ENCODE results near the gene CAMKMT. TPM values are rescaled to one million over a fixed set of nuclear protein-coding genes. Genes with fewer than 3 reads are reported as not detected.

Gene CAMKMT
- total RNA-seq, 2 experiments from 2014 or later, result 25.7 to 27.4 TPM

- CTCF ChIA-PET (ENCODE audit: unreplicated experiment), result no interaction called here
- no peak overlapping the region for H3K4me3 ChIP-seq (ENCODE audit: low read depth, low read length, poor library complexity, severe bottlenecking)
- POLR2A ChIA-PET, result interaction anchor here (0.6 kb wide), 2 partner anchors 69 to 1995 kb away, joined by 3 read pairs; no protein-coding TSS in a partner anchor
Observed at GRCh38 chr2:44676379-44676778, 314.6 kb downstream of the CAMKMT start.

GRCh38 chr2:44679584-44679983 lies 317.8 kb downstream of the CAMKMT start:
- no TSS peak for BruUV-seq (replicated peaks)

More at GRCh38 chr2:44676379-44676778, 314.6 kb downstream of the CAMKMT start:
- no peak overlapping the region for H3K27ac ChIP-seq (ENCODE audit: low read depth, low read length, poor library complexity, severe bottlenecking)
- no peaks in the 10 kb centered on the region for H3K36me3 ChIP-seq (ENCODE audit: insufficient read depth, low read length)
- peaks cover 7% of the 10 kb centered on the region for H3K4me1 ChIP-seq (ENCODE audit: insufficient read depth, low read length, poor library complexity, severe bottlenecking)
- TF ChIP-seq CTCF (conservative IDR thresholded peaks at IDR 0.05; ENCODE audit: low read length), result no peak
- no peak for TF ChIP-seq EZH2phosphoT487 (IDR thresholded peaks at IDR 0.05; ENCODE audit: borderline replicate concordance, low read depth, low read length)
- H2AFZ ChIP-seq (ENCODE audit: low read length), result no peak overlapping the region
- intact Hi-C loops (cut with micrococcal nuclease; ENCODE audit: unreplicated experiment), result no loop called here
- H3K9me3 ChIP-seq (ENCODE audit: low read length), result no peaks in the 10 kb centered on the region
- H3K9me2 ChIP-seq (ENCODE audit: insufficient read depth, low read length), result no peaks in the 10 kb centered on the region
- H4K20me1 ChIP-seq (ENCODE audit: insufficient read depth, low read length), result no peaks in the 10 kb centered on the region
- BruUV-seq (replicated peaks), result no TSS peak
- H3K4me2 ChIP-seq (ENCODE audit: low read length), result no peak overlapping the region
- DNase-seq (ENCODE audit: low spot score), result no peak
- H3K79me2 ChIP-seq (ENCODE audit: insufficient read depth, low read depth, low read length), result no peaks in the 10 kb centered on the region

More at GRCh38 chr2:44679584-44679983, 317.8 kb downstream of the CAMKMT start:
- Histone ChIP-seq H4K20me1 (ENCODE audit: insufficient read depth, low read length) (no peaks in the 10 kb centered on the region), H3K4me2 (ENCODE audit: low read length) (no peak overlapping the region), H3K79me2 (ENCODE audit: insufficient read depth, low read depth, low read length) (no peaks in the 10 kb centered on the region), H3K36me3 (ENCODE audit: insufficient read depth, low read length) (no peaks in the 10 kb centered on the region), H3K27ac (ENCODE audit: low read depth, low read length, poor library complexity, severe bottlenecking) (no peak overlapping the region), H3K4me1 (ENCODE audit: insufficient read depth, low read length, poor library complexity, severe bottlenecking) (peaks cover 2% of the 10 kb centered on the region), H3K9me2 (ENCODE audit: insufficient read depth, low read length) (no peaks in the 10 kb centered on the region), H3K9me3 (ENCODE audit: low read length) (no peaks in the 10 kb centered on the region), H3K4me3 (ENCODE audit: low read depth, low read length, poor library complexity, severe bottlenecking) (no peak overlapping the region), H2AFZ (ENCODE audit: low read length) (no peak overlapping the region)
- no peak for TF ChIP-seq CTCF (conservative IDR thresholded peaks at IDR 0.05; ENCODE audit: low read length)
- no peak for TF ChIP-seq EZH2phosphoT487 (IDR thresholded peaks at IDR 0.05; ENCODE audit: borderline replicate concordance, low read depth, low read length)
- intact Hi-C loops (cut with micrococcal nuclease; ENCODE audit: unreplicated experiment), result no loop called here
- ChIA-PET CTCF (ENCODE audit: unreplicated experiment) (no interaction called here), POLR2A (no interaction called here)
- no peak for DNase-seq (ENCODE audit: low spot score)
